IMR-90 (cell line): ENCODE data around the gene KCNMB1.

ENCODE experiments used
- CEBPB ChIP-seq: IDR thresholded peaks from 2 replicates; pipeline ENCODE4 v1.6.1; 2012; ENCODE audit warnings: low read depth, low read length, improper control_type of control experiment
- POLR2A ChIP-seq: IDR thresholded peaks from 2 replicates; pipeline ENCODE4 v1.6.1; 2012; ENCODE audit warnings: mild to moderate bottlenecking, low read depth, low read length
- RAD21 ChIP-seq: IDR thresholded peaks from 2 replicates; pipeline ENCODE4 v1.6.1; 2012; ENCODE audit warnings: low read length, improper control_type of control experiment
- RCOR1 ChIP-seq: IDR thresholded peaks from 2 replicates; pipeline ENCODE4 v1.6.1; 2012; ENCODE audit warnings: mild to moderate bottlenecking, low read length, improper control_type of control experiment; ENCODE audit not compliant: insufficient replicate concordance
- TF ChIP-seq, protein P1 (sequence below): conservative IDR thresholded peaks from 2 replicates; pipeline ENCODE4 v1.5.1; 2012; ENCODE audit warnings: mild to moderate bottlenecking, low read depth, low read length, improper control_type of control experiment
- TF ChIP-seq, protein P2 (sequence below): fragments of 150-350 bp; IDR thresholded peaks from 2 replicates; pipeline ENCODE4 v1.6.1; 2016; ENCODE audit warnings: low read depth, mild to moderate bottlenecking, low read length, moderate library complexity, borderline replicate concordance

DNA sequence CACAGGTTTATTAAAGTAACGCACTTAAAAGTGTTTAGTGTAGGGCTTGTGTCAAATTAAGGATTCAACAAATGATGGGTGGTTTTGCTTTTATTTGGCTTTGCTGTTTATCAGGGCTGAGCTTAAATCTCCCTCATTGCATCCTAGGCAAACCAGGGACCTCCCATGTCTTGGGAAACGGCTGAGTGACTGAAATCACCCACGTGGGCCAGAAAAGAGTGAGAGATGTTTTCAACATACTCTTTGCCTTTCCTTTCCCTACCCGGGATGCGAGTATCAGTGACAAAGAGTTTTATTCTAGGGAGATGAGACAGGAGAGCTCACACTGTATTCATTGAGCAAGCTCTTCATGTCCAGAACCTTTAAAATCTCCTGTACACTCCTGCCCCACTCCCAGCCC is 23.3 kb downstream of the KCNMB1 start:
- TF ChIP-seq, protein P1, sequence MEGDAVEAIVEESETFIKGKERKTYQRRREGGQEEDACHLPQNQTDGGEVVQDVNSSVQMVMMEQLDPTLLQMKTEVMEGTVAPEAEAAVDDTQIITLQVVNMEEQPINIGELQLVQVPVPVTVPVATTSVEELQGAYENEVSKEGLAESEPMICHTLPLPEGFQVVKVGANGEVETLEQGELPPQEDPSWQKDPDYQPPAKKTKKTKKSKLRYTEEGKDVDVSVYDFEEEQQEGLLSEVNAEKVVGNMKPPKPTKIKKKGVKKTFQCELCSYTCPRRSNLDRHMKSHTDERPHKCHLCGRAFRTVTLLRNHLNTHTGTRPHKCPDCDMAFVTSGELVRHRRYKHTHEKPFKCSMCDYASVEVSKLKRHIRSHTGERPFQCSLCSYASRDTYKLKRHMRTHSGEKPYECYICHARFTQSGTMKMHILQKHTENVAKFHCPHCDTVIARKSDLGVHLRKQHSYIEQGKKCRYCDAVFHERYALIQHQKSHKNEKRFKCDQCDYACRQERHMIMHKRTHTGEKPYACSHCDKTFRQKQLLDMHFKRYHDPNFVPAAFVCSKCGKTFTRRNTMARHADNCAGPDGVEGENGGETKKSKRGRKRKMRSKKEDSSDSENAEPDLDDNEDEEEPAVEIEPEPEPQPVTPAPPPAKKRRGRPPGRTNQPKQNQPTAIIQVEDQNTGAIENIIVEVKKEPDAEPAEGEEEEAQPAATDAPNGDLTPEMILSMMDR: no peak
- TF ChIP-seq RCOR1 (no peak), POLR2A (no peak), RAD21 (no peak), CEBPB (no peak)
- TF ChIP-seq, protein P2, sequence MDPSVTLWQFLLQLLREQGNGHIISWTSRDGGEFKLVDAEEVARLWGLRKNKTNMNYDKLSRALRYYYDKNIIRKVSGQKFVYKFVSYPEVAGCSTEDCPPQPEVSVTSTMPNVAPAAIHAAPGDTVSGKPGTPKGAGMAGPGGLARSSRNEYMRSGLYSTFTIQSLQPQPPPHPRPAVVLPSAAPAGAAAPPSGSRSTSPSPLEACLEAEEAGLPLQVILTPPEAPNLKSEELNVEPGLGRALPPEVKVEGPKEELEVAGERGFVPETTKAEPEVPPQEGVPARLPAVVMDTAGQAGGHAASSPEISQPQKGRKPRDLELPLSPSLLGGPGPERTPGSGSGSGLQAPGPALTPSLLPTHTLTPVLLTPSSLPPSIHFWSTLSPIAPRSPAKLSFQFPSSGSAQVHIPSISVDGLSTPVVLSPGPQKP: no peak
